ENCODE data around the gene NTRK2.
"Not testable (repeated sequence)": the region's sequence is repeated elsewhere in the genome, so short reads cannot be mapped to it uniquely, and the experiment has no call there.

The NTRK2 gene

DNA sequence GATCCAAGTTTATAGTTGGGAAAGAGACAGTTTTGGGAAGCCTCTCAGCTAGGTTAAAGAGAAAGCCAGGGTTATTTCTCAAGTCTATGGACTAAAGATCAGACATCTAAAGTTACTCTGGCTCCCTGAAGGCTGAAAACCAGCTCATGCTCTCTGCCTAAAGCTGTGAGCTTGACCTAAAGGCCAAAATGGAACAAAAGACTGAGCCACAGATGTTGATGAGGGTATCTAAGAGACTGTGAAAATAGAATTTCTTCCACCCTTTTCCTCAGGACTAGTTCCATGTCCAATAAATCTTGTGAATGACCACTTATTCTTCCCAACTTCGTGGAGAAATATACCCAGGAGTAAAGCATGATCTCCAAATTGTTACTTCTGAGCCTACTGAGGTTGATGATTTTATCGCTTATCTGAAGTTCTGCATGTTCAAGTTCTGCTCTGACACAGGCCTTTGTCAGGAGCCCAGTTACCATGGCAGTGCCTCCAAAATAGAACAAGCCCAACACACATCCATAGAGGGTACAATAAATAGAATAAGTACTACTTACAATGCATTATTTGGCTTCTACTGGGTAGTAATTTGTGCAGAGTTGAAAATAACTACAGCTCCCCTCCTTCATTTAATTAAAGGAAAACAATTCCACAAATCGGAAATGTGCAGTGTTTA lies 373.6 kb downstream of the NTRK2 start:
- no peak for TF ChIP-seq JUND (IDR thresholded peaks at IDR 0.05; ENCODE audit: low read depth)
- in situ Hi-C loops (cut with HindIII; ENCODE audit: low pct_unique_long_range_greater_than_20kb, low sequenced_read_pairs): no loop called here
- no peak for DNase-seq (ENCODE audit: low read depth in 1 of 2, low spot score in 1 of 2)

DNA sequence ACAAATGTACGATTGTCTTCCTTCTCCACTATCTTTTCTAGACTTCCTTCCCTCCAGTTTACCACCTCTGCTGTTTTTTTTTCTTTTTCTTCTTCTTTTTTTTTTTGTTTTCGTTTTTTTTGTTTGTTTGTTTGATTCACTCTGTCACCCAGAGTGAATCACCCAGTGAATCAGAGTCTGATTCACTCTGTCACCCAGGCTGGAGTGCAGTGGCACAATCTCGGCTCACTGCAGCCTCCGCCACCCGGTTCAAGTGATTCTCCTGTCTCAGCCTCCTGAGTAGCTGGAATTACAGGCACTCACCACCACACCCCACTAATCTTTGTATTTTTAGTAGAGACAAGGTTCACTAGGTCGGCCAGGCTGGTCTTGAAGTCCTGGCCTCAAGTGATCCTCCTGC lies 375.7 kb downstream of the NTRK2 start:
- no peak for DNase-seq (ENCODE audit: low read depth in 1 of 2, low spot score in 1 of 2)
- TF ChIP-seq JUND (IDR thresholded peaks at IDR 0.05; ENCODE audit: low read depth): no peak
- in situ Hi-C loops (cut with HindIII; ENCODE audit: low pct_unique_long_range_greater_than_20kb, low sequenced_read_pairs): no loop called here

DNA sequence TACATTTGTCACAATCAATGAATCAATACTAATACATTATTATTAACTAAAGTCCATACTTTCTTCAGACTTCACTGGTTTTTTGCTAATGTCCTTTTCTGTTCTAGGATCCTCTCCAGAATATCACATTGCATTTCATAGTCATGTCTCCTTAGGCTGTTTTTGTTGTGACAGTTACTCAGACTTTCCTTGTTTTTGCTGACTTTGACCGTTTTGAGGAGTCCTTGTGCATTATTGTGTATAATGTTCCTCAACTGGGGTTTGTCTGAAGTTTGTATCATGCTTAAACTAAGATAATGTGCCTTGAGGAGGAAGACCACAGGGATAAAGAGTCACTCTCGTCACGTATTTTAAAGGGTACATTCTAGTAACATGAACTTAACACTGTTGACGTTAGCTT lies 376.9 kb downstream of the NTRK2 start:
- TF ChIP-seq JUND (IDR thresholded peaks at IDR 0.05; ENCODE audit: low read depth): no peak
- in situ Hi-C loops (cut with HindIII; ENCODE audit: low pct_unique_long_range_greater_than_20kb, low sequenced_read_pairs): no loop called here
- DNase-seq (ENCODE audit: low read depth in 1 of 2, low spot score in 1 of 2): no peak

DNA sequence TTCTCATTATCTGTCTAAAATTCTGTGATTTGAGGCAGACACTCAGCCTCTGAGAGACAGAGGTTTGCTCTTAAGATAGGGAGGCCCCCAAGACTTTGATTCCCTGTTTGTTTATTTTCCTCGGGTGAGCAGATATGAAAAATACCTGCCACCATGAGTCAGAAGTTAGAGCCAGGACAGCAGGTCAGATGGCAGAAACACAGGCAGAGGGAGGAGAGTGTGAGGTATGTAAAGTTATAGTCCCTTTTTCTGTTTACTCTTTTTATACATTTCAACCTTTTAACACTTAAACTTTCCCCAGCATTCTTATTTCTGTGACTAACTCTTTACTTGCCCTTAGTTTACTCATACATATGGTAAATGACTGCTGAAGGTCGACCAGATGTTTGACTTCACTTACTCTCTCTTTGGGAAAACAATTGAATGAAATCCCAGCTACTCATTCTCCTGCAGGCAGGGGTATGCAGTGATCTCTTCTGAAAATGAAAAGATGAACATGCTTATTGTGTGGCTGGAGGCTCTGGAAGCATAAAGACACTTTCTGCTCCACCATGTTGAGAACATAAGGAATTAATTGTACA lies 383.8 kb downstream of the NTRK2 start:
- no peak for TF ChIP-seq JUND (IDR thresholded peaks at IDR 0.05; ENCODE audit: low read depth)
- no peak for DNase-seq (ENCODE audit: low read depth in 1 of 2, low spot score in 1 of 2)
- in situ Hi-C loops (cut with HindIII; ENCODE audit: low pct_unique_long_range_greater_than_20kb, low sequenced_read_pairs): no loop called here

DNA sequence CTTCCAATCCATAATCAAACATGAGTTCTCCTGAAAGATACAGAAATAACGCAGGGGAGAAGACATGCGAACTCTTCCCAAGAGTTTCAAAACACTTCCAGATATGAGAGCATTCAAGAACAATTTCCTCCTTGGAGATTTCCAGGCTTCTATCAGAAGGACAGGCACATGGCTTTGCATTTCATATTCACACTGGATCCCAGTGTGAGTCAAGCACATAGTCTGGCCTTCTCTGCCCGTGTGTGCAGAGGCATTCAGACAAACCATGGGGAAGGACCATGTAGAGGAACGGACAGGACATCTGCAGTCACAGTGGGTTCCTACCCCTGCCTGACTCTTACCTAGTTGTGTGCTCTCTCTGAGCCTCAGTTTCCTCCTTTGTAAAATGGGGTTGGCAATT lies 384.5 kb downstream of the NTRK2 start:
- no peak for TF ChIP-seq JUND (IDR thresholded peaks at IDR 0.05; ENCODE audit: low read depth)
- no peak for DNase-seq (ENCODE audit: low read depth in 1 of 2, low spot score in 1 of 2)
- in situ Hi-C loops (cut with HindIII; ENCODE audit: low pct_unique_long_range_greater_than_20kb, low sequenced_read_pairs): no loop called here

DNA sequence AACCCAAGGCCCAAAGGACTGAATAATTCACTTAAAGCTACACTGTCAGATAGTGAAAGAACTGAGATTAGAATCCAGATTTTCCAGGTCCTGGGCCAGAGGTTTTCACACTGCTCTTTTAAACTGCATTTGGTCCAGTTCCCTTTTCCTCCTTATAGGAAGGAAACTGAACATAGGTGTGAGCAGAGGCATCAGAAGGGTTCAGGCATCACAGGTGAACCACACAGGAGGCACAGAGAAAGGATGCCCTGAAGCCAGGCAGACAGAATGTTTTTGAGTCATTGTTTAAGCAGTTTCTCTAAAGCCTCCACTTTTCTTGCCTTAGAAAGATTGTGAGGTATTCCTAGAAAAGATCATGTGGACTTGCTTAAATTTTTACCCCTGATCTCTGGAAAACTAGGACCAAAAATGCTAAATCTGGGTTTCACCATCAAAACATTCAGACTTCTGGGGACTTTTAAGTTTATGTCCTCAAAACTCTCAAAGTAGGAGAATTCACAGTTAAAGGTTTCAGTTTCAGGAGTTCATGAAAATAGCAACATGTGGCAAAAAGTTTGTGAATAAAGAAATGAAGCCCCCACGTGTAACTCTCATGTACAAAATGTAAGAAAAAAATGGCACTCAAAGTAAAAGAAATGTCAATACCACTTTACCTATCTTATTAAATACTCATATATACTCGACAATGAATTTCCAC lies 386.1 kb downstream of the NTRK2 start:
- in situ Hi-C loops (cut with HindIII; ENCODE audit: low pct_unique_long_range_greater_than_20kb, low sequenced_read_pairs): no loop called here
- DNase-seq (ENCODE audit: low read depth in 1 of 2, low spot score in 1 of 2): no peak
- no peak for TF ChIP-seq JUND (IDR thresholded peaks at IDR 0.05; ENCODE audit: low read depth)

DNA sequence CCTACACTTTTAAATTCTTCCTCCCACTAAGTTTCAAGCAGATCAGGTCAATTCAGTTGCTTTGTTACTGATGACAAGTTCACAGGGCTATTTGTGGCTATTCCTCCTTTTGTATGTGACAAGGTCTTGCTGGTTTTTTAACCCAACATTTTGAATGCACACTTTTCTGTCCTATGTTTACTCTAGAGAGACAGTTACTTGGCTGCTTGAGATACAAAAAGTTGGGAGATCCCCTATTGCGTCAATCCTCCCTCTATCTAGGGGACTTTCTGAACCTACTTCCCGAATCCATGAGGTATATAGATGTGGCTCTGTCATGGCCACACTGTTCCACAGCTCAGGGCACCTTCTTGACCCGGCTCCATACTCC lies 386.7 kb downstream of the NTRK2 start:
- DNase-seq (ENCODE audit: low read depth in 1 of 2, low spot score in 1 of 2): no peak
- no peak for TF ChIP-seq JUND (IDR thresholded peaks at IDR 0.05; ENCODE audit: low read depth)
- in situ Hi-C loops (cut with HindIII; ENCODE audit: low pct_unique_long_range_greater_than_20kb, low sequenced_read_pairs): no loop called here

DNA sequence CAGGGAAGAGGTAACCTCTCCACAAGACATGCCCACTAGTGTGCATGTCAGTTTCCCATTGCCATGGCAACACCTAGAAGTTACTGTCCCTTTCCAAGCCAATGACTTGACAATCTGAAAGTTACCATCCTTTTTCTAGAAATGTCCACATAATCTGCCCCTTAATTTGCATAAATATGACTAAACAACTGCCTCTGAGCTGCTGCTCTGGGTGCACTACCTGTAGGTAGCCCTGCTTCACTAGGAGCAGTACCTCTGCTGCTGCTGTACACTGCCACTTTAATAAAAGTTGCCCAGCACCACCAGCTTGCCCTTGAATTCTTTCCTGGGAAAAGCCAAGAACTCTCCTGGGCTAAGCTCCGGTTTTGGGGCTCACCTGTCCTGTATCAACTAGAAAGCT lies 392.4 kb downstream of the NTRK2 start:
- DNase-seq (ENCODE audit: low read depth in 1 of 2, low spot score in 1 of 2): no peak
- in situ Hi-C loops (cut with HindIII; ENCODE audit: low pct_unique_long_range_greater_than_20kb, low sequenced_read_pairs): no loop called here
- TF ChIP-seq JUND (IDR thresholded peaks at IDR 0.05; ENCODE audit: low read depth): no peak

DNA sequence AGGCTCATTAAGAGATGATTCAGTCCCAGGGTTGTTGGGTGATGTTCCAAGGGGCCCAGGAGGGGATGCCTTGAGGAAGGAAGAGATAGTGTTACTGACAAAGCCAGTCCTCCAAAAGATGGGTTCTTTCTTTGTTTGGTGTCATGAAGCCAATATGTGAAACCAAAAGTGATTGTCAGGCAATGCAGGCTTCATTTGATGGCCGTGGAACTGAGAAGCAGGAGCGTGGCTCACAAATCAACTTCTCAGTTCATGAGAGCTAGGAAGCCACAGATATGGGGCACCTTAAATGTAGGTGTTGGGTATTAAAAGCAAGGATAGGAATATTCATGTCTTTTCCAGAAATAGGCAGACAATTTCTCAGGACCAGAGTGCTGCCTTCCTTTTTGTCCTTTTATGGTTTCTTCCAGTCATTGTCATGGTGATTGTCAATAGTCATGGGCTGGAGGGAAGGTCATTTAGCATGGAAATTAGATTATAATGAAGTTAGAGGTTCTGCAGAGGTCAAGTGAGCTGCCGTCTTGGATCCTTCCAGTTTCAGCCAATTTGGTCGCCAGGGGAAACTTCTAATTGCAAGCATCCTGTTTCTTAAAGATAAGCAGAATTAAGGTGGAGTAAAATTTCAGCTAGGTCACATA lies 393.0 kb downstream of the NTRK2 start:
- TF ChIP-seq JUND (IDR thresholded peaks at IDR 0.05; ENCODE audit: low read depth): no peak
- no peak for DNase-seq (ENCODE audit: low read depth in 1 of 2, low spot score in 1 of 2)
- in situ Hi-C loops (cut with HindIII; ENCODE audit: low pct_unique_long_range_greater_than_20kb, low sequenced_read_pairs): no loop called here

DNA sequence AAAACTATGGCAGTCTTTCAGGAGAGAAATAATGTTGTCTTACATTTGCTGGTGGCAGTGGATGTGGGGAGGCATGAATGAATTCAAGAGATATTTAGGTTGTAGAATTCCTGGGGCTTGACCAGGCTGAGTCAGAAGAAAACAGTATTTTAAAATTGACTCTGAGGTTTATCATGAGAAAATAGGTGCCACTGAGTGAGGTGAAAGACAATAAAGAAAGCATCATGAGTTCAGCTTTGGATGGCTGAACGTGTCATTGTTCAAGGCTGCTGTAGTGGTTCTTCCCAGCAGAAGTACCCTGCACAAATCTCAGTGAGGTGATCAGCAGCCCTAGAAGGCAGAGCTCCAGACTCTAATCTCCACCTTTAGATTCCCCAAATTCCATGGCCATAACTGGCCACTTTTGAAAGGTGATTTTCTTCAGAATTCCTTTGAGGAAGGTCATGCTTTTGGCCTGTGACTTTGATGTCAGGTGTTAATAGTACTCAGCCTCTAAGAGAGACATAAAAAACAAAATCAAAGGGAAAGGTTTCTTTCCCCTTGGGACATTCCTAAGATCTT lies 395.4 kb downstream of the NTRK2 start:
- in situ Hi-C loops (cut with HindIII; ENCODE audit: low pct_unique_long_range_greater_than_20kb, low sequenced_read_pairs): no loop called here

DNA sequence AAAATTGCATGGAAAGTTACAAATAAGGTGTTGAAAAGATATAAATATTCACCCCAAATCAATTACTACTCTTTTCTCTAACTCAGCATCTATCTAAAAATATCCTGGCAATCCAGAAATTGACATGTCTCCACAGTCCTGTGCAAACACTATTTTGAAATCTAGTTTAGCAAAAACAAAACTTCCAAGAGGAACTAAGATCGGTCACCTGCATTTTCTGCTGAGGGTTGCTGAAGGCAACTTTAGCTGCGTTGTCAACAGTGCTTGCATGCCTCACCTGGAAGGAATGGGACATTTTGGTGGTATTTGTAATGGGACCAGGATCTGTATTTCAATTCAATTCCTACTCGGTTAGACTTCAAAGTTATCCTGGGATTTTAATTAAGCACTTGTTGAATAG lies 398.3 kb downstream of the NTRK2 start:
- in situ Hi-C loops (cut with HindIII; ENCODE audit: low pct_unique_long_range_greater_than_20kb, low sequenced_read_pairs): no loop called here
- DNase-seq (ENCODE audit: low read depth in 1 of 2, low spot score in 1 of 2): no peak
- TF ChIP-seq JUND (IDR thresholded peaks at IDR 0.05; ENCODE audit: low read depth): no peak

More for the DNA sequence above, 395.4 kb downstream of the NTRK2 start:
- no peak for DNase-seq (ENCODE audit: low read depth in 1 of 2, low spot score in 1 of 2)
- no peak for TF ChIP-seq JUND (IDR thresholded peaks at IDR 0.05; ENCODE audit: low read depth)

DNA sequence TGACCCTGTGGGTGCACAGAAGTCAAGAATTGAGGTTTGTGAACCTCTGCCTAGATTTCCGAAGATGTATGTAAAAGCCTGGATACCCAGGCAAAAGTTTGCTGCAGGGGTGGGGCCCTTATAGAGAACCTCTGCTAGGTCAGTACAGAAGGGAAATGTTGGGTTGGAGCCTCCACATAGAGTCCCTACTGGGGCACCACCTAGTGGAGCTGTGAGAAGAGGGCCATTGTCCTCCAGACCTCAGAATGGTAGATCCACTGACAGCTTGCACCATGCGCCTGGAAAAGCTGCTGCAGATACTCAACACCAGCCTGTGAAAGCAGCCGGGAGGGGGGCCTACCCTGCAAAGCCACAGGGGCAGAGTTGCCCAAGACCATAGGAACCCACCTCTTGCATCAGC lies 399.9 kb downstream of the NTRK2 start:
- DNase-seq (ENCODE audit: low read depth in 1 of 2, low spot score in 1 of 2); in situ Hi-C loops (cut with HindIII; ENCODE audit: low pct_unique_long_range_greater_than_20kb, low sequenced_read_pairs): not testable (repeated sequence)

Measured in T47D (cell line).